Panc1 (cell line): ENCODE data around the gene LRP2. TPM values are rescaled to one million over a fixed set of nuclear protein-coding genes. Genes with fewer than 3 reads are reported as not detected.

Experiments used
- ATAC-seq: fragments of 200-7000 bp; cut with Tn5 transposase; 2 replicates; pipeline ENCODE4 v1.9.1; 2020; ENCODE audit warnings: mild to moderate bottlenecking, moderate library complexity
- BruUV-seq: library from RNA; stranded (reverse); fragments of 400-500 nt; replicated peaks from 2 replicates; lab custom pipeline; 2021; lab: Mats Ljungman, UMichigan
- CTCF ChIA-PET: fragments of 300-600 bp; sonication (Branson Sonifier 250); formaldehyde crosslinking; loops from one replicate; lab custom pipeline; 2022; ENCODE audit warnings: antibody characterized with exemption; lab: Charles Lee
- POLR2A ChIA-PET: fragments of 300-600 bp; sonication (Branson Sonifier 250); formaldehyde crosslinking; loops from one replicate; lab custom pipeline; 2022; ENCODE audit warnings: antibody characterized with exemption; lab: Charles Lee
- DNase-seq: peaks from one replicate; pipeline ENCODE4 v3.0.0-alpha.2; 2010; ENCODE audit warnings: low read depth, low spot score
- H3K27ac ChIP-seq: 2 replicates; pipeline ENCODE4 v1.5.1; 2011; ENCODE audit warnings: mild to moderate bottlenecking, low read length, inconsistent platforms
- H3K27me3 ChIP-seq: fragments of 200-500 bp; sonication (Bioruptor generic); 2 replicates; pipeline ENCODE4 v1.6.0; 2014; ENCODE audit warnings: low read length, inconsistent platforms; ENCODE audit not compliant: control insufficient read depth, insufficient read depth
- H3K36me3 ChIP-seq: fragments of 200-500 bp; sonication (Bioruptor generic); 2 replicates; pipeline ENCODE4 v1.5.1; 2014; ENCODE audit warnings: inconsistent platforms, mild to moderate bottlenecking, low read length, moderate library complexity; ENCODE audit not compliant: control insufficient read depth, insufficient read depth
- H3K4me1 ChIP-seq: 2 replicates; pipeline ENCODE4 v1.5.1; 2011; ENCODE audit warnings: inconsistent platforms, mild to moderate bottlenecking, low read length, moderate library complexity; ENCODE audit not compliant: control insufficient read depth, insufficient read depth
- H3K4me3 ChIP-seq, 2 experiments: 2 replicates each; pipeline ENCODE4 v1.5.1; 2011 to 2012; ENCODE audit warnings: low read depth in 2 of 2, low read length in 2 of 2, mild to moderate bottlenecking in 2 of 2, inconsistent platforms in 1 of 2, moderate library complexity in 1 of 2
- H3K9me3 ChIP-seq: fragments of 200-500 bp; sonication (Bioruptor generic); 2 replicates; pipeline ENCODE4 v1.5.1; 2014; ENCODE audit warnings: low read depth, mild to moderate bottlenecking, inconsistent platforms, low read length, moderate library complexity; ENCODE audit not compliant: control insufficient read depth, insufficient read depth
- POLR2AphosphoS5 ChIP-seq: IDR thresholded peaks from 2 replicates; pipeline ENCODE4 v1.6.1; 2012; ENCODE audit warnings: mild to moderate bottlenecking, low read depth, low read length, moderate library complexity
- SIN3A ChIP-seq: IDR thresholded peaks from 2 replicates; pipeline ENCODE4 v1.6.1; 2012; ENCODE audit warnings: low read depth, mild to moderate bottlenecking, low read length, moderate library complexity, borderline replicate concordance; ENCODE audit not compliant: insufficient read depth
- TCF7L2 ChIP-seq: IDR thresholded peaks from 2 replicates; pipeline ENCODE4 v1.6.1; 2011; ENCODE audit warnings: mild to moderate bottlenecking, low read depth, low read length, inconsistent platforms
- in situ Hi-C: cut with HindIII; loops from 2 replicates; pipeline ENCODE4 v1.10.0; 2016; ENCODE audit warnings: low sequenced_read_pairs, low pct_unique_long_range_greater_than_20kb
- intact Hi-C: fragments of 100-400 bp; cut with micrococcal nuclease; formaldehyde crosslinking; loops from one replicate; pipeline ENCODE4 v1.10.0; 2022; ENCODE audit not compliant: unreplicated experiment
- total RNA-seq: library from RNA; stranded (reverse); gene quantifications from one replicate; pipeline ENCODE4 v1.2.1, GENCODE V29; 2021; ENCODE audit not compliant: unreplicated experiment
- TF ChIP-seq, protein P1 (sequence below), 2 experiments: IDR thresholded peaks; 2 replicates each; pipeline ENCODE4 v1.6.1; 2011 to 2012; ENCODE audit warnings: low read depth in 2 of 2, control low read depth in 1 of 2, low read length in 1 of 2, mild to moderate bottlenecking in 1 of 2, moderate library complexity in 1 of 2; ENCODE audit not compliant: insufficient read depth in 1 of 2
- TF ChIP-seq, protein P2 (sequence below): fragments of 450-650 bp; IDR thresholded peaks from 2 replicates; pipeline ENCODE4 v1.5.1; 2017; ENCODE audit warnings: mild to moderate bottlenecking

LRP2 gene
- total RNA-seq, 1 experiment from 2014 or later: 0.10 TPM

DNA sequence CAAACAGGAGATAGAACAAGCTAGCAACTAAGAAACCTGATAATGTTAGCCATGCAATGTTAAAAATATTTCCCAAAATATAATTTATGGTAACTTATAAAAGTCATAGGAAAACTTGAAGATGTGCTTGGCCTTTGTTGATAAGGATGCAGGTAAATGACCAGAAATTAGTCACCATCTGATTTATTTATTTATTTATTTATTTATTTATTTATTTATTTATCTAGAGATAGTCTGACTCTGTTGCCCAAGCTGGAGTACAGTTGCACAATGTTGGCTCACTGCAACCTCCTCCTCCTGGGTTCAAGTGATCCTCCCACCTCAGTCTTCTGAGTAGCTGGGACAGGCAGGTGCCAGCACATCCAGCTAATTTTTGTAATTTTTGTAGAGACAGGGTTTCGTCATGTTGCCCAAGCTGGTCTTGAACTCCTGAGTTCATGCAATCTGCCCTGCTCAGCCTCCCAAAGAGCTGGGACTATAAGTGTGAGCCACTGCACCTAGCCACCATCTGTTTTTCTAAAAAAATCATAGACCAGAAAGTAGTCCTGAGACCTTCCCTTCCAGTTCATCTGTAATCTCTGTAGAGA is 183.4 kb downstream of the LRP2 start:
- ChIA-PET CTCF (no interaction called here), POLR2A (no interaction called here)
- Histone ChIP-seq H3K4me1 (no peaks in the 10 kb centered on the region), H3K27ac (no peak overlapping the region), H3K4me3 (no peak overlapping the region), H3K36me3 (no peaks in the 10 kb centered on the region), H3K27me3 (peaks cover 8% of the 10 kb centered on the region), H3K9me3 (no peaks in the 10 kb centered on the region)
- no peak for ATAC-seq
- in situ Hi-C loops: no loop called here
- TF ChIP-seq, protein P1, sequence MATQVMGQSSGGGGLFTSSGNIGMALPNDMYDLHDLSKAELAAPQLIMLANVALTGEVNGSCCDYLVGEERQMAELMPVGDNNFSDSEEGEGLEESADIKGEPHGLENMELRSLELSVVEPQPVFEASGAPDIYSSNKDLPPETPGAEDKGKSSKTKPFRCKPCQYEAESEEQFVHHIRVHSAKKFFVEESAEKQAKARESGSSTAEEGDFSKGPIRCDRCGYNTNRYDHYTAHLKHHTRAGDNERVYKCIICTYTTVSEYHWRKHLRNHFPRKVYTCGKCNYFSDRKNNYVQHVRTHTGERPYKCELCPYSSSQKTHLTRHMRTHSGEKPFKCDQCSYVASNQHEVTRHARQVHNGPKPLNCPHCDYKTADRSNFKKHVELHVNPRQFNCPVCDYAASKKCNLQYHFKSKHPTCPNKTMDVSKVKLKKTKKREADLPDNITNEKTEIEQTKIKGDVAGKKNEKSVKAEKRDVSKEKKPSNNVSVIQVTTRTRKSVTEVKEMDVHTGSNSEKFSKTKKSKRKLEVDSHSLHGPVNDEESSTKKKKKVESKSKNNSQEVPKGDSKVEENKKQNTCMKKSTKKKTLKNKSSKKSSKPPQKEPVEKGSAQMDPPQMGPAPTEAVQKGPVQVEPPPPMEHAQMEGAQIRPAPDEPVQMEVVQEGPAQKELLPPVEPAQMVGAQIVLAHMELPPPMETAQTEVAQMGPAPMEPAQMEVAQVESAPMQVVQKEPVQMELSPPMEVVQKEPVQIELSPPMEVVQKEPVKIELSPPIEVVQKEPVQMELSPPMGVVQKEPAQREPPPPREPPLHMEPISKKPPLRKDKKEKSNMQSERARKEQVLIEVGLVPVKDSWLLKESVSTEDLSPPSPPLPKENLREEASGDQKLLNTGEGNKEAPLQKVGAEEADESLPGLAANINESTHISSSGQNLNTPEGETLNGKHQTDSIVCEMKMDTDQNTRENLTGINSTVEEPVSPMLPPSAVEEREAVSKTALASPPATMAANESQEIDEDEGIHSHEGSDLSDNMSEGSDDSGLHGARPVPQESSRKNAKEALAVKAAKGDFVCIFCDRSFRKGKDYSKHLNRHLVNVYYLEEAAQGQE (IDR thresholded peaks at IDR 0.05; ENCODE audit: insufficient read depth in 1 of 2, low read depth in 2 of 2, low read length in 1 of 2): no peak
- no peak for TF ChIP-seq TCF7L2
- TF ChIP-seq, protein P2, sequence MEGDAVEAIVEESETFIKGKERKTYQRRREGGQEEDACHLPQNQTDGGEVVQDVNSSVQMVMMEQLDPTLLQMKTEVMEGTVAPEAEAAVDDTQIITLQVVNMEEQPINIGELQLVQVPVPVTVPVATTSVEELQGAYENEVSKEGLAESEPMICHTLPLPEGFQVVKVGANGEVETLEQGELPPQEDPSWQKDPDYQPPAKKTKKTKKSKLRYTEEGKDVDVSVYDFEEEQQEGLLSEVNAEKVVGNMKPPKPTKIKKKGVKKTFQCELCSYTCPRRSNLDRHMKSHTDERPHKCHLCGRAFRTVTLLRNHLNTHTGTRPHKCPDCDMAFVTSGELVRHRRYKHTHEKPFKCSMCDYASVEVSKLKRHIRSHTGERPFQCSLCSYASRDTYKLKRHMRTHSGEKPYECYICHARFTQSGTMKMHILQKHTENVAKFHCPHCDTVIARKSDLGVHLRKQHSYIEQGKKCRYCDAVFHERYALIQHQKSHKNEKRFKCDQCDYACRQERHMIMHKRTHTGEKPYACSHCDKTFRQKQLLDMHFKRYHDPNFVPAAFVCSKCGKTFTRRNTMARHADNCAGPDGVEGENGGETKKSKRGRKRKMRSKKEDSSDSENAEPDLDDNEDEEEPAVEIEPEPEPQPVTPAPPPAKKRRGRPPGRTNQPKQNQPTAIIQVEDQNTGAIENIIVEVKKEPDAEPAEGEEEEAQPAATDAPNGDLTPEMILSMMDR: no peak
- TF ChIP-seq POLR2AphosphoS5: no peak
- no peak for TF ChIP-seq SIN3A
- no peak for DNase-seq
- intact Hi-C loops: no loop called here
- no TSS peak for BruUV-seq

DNA sequence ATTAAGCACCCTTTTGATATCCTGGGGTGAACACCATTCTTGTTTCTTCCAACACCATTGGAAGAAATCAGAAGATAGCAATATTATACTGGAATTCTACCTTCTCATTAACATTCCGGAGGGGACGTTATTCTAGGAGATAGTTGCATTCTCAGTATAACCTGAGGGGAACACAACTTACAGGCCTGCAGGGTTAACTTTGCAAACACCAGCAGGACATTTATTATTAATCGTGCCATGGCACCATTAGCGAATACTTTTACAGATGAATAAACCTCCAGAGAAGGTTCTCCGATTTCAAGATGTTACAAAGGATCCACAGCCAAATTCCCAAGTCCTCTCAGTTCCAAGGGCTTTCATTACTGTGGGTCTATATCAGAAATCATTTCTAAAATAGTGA is 184.0 kb downstream of the LRP2 start:
- TF ChIP-seq POLR2AphosphoS5 (no peak), SIN3A (no peak)
- peaks cover 8% of the 10 kb centered on the region for H3K27me3 ChIP-seq
- no peaks in the 10 kb centered on the region for H3K36me3 ChIP-seq
- ChIA-PET CTCF (no interaction called here), POLR2A (no interaction called here)
- DNase-seq (no peak), ATAC-seq (no peak)
- no TSS peak for BruUV-seq
- H3K27ac ChIP-seq: no peak overlapping the region
- in situ Hi-C loops: no loop called here
- no peaks in the 10 kb centered on the region for H3K4me1 ChIP-seq
- intact Hi-C loops: no loop called here
- H3K4me3 ChIP-seq: no peak overlapping the region
- H3K9me3 ChIP-seq: no peaks in the 10 kb centered on the region

DNA sequence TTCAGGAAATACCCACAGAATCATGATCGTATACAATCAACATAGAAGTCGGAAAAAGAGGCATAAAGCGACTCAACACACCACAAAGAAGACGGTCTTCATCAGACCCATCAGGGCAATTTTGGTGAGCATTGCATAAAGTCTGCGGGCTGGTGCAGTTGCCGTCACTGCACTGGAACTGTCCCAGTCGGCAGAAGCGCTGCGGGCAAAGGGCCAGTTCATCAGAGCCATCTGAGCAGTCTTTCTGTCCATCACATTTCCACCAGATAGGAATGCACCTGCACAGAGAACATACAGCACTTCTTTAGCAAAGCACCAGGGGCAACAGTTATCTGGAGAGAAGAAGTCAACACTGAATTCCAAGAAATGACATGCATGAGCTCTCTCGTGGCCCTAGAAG is 187.2 kb downstream of the LRP2 start:
- CTCF ChIA-PET: no interaction called here
- BruUV-seq: no TSS peak
- no peak for ATAC-seq

More for the DNA sequence above, 187.2 kb downstream of the LRP2 start:
- Histone ChIP-seq H3K36me3 (no peaks in the 10 kb centered on the region), H3K27ac (no peak overlapping the region), H3K27me3 (peaks cover 12% of the 10 kb centered on the region), H3K4me1 (no peaks in the 10 kb centered on the region), H3K9me3 (no peaks in the 10 kb centered on the region), H3K4me3 (no peak overlapping the region)
- in situ Hi-C loops (no loop called here), intact Hi-C loops (no loop called here)
- DNase-seq: no peak
- POLR2A ChIA-PET: no interaction called here
- no peak for TF ChIP-seq POLR2AphosphoS5
- no peak for TF ChIP-seq SIN3A
- TF ChIP-seq, protein P2: no peak
- TF ChIP-seq, protein P1 (IDR thresholded peaks at IDR 0.05; ENCODE audit: insufficient read depth in 1 of 2, low read depth in 2 of 2, low read length in 1 of 2): no peak
- no peak for TF ChIP-seq TCF7L2
